GM12878 (cell line): ENCODE data around the gene ACTL7A.

Experiments used
- USF2 ChIP-seq: IDR thresholded peaks from 2 replicates; pipeline ENCODE4 v1.6.1; 2011; ENCODE audit warnings: low read depth, low read length, improper control_type of control experiment, borderline replicate concordance
- ZNF24 ChIP-seq: fragments of 450-650 bp; IDR thresholded peaks from 2 replicates; pipeline ENCODE4 v1.6.1; 2017; ENCODE audit warnings: antibody characterized with exemption, mild to moderate bottlenecking

- no peak for TF ChIP-seq USF2
- no peak for TF ChIP-seq ZNF24
Measured at GRCh38 chr9:108812396-108813025, 49.6 kb upstream of the ACTL7A start.
